PFSK-1 (cell line): ENCODE measurements around the gene NEU1.

Source experiments
- POLR2AphosphoS5 ChIP-seq: IDR thresholded peaks from 2 replicates; pipeline ENCODE4 v1.6.1; 2012; ENCODE audit warnings: low read depth, mild to moderate bottlenecking, control low read depth, low read length, moderate library complexity
- TF ChIP-seq, protein P1 (sequence below), 2 experiments: IDR thresholded peaks; 2 replicates each; pipeline versions ENCODE4 v1.6.1 to v1.8.0; 2011 to 2012; ENCODE audit warnings: low read depth in 2 of 2, low read length in 2 of 2, control low read depth in 1 of 2, inconsistent platforms in 1 of 2, mild to moderate bottlenecking in 1 of 2, moderate library complexity in 1 of 2; ENCODE audit not compliant: insufficient read depth in 1 of 2

DNA sequence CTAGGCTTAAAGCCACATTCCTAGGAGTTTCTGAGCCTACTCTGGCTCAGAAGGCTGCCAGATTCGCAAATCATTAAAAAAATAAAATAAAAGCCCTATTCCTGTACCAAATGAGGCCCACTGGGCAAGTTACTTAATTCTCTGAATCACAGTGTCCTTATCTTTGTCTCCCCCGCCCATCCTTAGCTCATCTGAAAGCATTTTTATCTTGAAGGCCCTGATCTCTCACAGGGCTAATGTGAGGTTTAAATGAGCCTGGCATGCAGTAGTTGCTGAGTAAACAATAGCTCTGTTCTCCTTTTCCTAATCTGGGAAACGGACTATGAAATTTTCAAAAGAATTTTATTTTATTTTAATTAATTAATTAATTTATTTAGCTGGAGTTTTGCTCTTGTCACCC is 41.3 kb upstream of the NEU1 start:
- TF ChIP-seq POLR2AphosphoS5 = no peak
- TF ChIP-seq, protein P1, sequence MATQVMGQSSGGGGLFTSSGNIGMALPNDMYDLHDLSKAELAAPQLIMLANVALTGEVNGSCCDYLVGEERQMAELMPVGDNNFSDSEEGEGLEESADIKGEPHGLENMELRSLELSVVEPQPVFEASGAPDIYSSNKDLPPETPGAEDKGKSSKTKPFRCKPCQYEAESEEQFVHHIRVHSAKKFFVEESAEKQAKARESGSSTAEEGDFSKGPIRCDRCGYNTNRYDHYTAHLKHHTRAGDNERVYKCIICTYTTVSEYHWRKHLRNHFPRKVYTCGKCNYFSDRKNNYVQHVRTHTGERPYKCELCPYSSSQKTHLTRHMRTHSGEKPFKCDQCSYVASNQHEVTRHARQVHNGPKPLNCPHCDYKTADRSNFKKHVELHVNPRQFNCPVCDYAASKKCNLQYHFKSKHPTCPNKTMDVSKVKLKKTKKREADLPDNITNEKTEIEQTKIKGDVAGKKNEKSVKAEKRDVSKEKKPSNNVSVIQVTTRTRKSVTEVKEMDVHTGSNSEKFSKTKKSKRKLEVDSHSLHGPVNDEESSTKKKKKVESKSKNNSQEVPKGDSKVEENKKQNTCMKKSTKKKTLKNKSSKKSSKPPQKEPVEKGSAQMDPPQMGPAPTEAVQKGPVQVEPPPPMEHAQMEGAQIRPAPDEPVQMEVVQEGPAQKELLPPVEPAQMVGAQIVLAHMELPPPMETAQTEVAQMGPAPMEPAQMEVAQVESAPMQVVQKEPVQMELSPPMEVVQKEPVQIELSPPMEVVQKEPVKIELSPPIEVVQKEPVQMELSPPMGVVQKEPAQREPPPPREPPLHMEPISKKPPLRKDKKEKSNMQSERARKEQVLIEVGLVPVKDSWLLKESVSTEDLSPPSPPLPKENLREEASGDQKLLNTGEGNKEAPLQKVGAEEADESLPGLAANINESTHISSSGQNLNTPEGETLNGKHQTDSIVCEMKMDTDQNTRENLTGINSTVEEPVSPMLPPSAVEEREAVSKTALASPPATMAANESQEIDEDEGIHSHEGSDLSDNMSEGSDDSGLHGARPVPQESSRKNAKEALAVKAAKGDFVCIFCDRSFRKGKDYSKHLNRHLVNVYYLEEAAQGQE (IDR thresholded peaks at IDR 0.05; ENCODE audit: insufficient read depth in 1 of 2, low read depth in 2 of 2, low read length in 2 of 2) = no peak
